Measurements from ENCODE around the gene IFT81. TPM values are rescaled to one million over a fixed set of nuclear protein-coding genes. Genes with fewer than 3 reads are reported as not detected.

The IFT81 gene
- polyA plus RNA-seq, 2 of the 4 experiments (the other 2 are of a cell fraction) = 40.7 to 73.4 TPM

DNA sequence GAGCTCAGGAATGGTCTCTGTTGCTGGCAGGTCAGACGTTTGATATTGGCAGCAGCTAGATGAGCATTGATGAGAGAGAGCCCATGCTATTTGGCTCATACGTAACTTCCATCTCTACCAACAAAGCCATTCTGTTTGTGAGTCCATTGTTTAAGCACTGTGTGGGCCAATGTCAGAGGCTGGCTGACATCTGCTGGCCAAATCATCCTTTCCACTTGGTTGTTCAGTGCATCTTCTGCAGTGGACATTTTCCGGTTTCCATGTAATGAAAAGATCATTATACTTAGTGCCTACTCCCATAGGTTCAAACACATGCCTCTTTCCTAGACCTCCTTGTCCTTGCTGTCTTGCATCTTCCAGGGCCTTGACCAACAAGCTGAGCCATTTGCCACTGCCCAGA is 59.2 kb downstream of the IFT81 start:
- WGBS (ENCODE audit: missing lambda C conversion rate) = 91% methylated on average over 3 of the region's 3 CpGs
- ATAC-seq = no peak; a peak in 1 of 6 replicates
- CTCF ChIA-PET = interaction anchor here (1.1 to 2.2 kb wide), 2 partner anchors 41 to 46 kb away, joined by 3 to 5 read pairs; no protein-coding TSS in a partner anchor

DNA sequence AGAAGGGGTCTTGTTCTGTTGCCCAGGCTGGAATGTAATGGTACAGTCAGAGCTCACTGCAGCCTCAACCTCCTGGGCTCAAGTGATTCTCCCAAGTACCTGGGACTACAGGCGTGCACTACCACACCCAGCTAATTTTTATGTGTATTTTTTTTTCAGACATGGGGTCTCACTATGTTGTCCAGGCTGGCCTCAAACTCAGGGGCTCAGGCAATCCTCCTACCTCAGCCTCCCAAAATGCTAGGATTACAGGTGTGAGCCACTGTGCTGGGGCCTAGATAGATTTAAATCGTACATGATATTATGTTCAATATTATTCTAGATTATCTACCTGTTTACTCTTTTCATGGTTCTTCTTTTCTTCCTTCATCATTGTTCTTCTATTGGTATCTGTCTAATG is 61.5 kb downstream of the IFT81 start:
- Histone ChIP-seq H3K4me3 (no peak overlapping the region), H3K9me3 (peaks cover 25% of the 10 kb centered on the region), H3K4me2 (no peak overlapping the region), H3K4me1 (peaks cover 4% of the 10 kb centered on the region; the same call in 2 of the 3 replicates), H3K27ac (no peak overlapping the region)
- ATAC-seq (no peak), DNase-seq (ENCODE audit: low read depth in 1 of 2, low spot score in 1 of 2) (no peak), FAIRE-seq (no peak)
- ChIA-PET POLR2A (no interaction called here), CTCF (interaction anchor here (0.7 to 1.1 kb wide), 3 partner anchors 20 to 245 kb away, joined by 3 to 4 read pairs (median 3); no protein-coding TSS in a partner anchor)
- TF ChIP-seq CBX2 (IDR thresholded peaks at IDR 0.05; ENCODE audit: borderline replicate concordance, low read depth) (no peak), MAZ (IDR thresholded peaks at IDR 0.05; ENCODE audit: borderline replicate concordance, low read depth, low read length) (no peak), NPAS2 (CRISPR knock-in tag; IDR thresholded peaks at IDR 0.05; ENCODE audit: borderline replicate concordance) (no peak), CEBPB (IDR thresholded peaks at IDR 0.05) (no peak), RCOR1 (IDR thresholded peaks at IDR 0.05; ENCODE audit: low read depth, low read length) (no peak), FOXS1 (CRISPR knock-in tag; IDR thresholded peaks at IDR 0.05) (no peak), BHLHE40 (IDR thresholded peaks at IDR 0.05; ENCODE audit: low read depth, low read length) (no peak), RFX5 (IDR thresholded peaks at IDR 0.05) (no peak), HEYL (CRISPR knock-in tag; IDR thresholded peaks at IDR 0.05) (no peak), MAFK (IDR thresholded peaks at IDR 0.05; ENCODE audit: partially characterized antibody) (no peak), ZC3H11A (IDR thresholded peaks at IDR 0.05) (no peak), ZSCAN20 (CRISPR knock-in tag; IDR thresholded peaks at IDR 0.05) (no peak)
- TF ChIP-seq, protein P1, sequence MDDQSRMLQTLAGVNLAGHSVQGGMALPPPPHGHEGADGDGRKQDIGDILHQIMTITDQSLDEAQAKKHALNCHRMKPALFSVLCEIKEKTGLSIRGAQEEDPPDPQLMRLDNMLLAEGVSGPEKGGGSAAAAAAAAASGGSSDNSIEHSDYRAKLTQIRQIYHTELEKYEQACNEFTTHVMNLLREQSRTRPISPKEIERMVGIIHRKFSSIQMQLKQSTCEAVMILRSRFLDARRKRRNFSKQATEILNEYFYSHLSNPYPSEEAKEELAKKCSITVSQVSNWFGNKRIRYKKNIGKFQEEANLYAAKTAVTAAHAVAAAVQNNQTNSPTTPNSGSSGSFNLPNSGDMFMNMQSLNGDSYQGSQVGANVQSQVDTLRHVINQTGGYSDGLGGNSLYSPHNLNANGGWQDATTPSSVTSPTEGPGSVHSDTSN (IDR thresholded peaks at IDR 0.05) = no peak
- WGBS (ENCODE audit: missing lambda C conversion rate) = 90% methylated on average over 2 of the region's 2 CpGs

More for the DNA sequence above, 59.2 kb downstream of the IFT81 start:
- H3K9me3 ChIP-seq = peaks cover 25% of the 10 kb centered on the region
- no peak for DNase-seq (ENCODE audit: low read depth in 1 of 2, low spot score in 1 of 2)
- H3K4me2 ChIP-seq = no peak overlapping the region
- no peak overlapping the region for H3K4me3 ChIP-seq
- no peak for TF ChIP-seq POLR2AphosphoS2 (conservative IDR thresholded peaks at IDR 0.05; ENCODE audit: low read length)
- no peak for TF ChIP-seq RCOR1 (IDR thresholded peaks at IDR 0.05; ENCODE audit: low read depth, low read length)
- TF ChIP-seq NR3C1 (IDR thresholded peaks at IDR 0.05) = no peak
- TF ChIP-seq, protein P2, sequence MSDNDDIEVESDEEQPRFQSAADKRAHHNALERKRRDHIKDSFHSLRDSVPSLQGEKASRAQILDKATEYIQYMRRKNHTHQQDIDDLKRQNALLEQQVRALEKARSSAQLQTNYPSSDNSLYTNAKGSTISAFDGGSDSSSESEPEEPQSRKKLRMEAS (IDR thresholded peaks at IDR 0.05) = no peak
- no peak for TF ChIP-seq HOXB13 (CRISPR knock-in tag; IDR thresholded peaks at IDR 0.05; ENCODE audit: low read depth)
- TF ChIP-seq JUNB (IDR thresholded peaks at IDR 0.05) = no peak
- TF ChIP-seq RARB (CRISPR knock-in tag; IDR thresholded peaks at IDR 0.05) = no peak
- no peak for TF ChIP-seq EP300 (IDR thresholded peaks at IDR 0.05)
- no peak for TF ChIP-seq NPAS2 (CRISPR knock-in tag; IDR thresholded peaks at IDR 0.05; ENCODE audit: borderline replicate concordance)
- no peak for TF ChIP-seq HOXA7 (CRISPR knock-in tag; IDR thresholded peaks at IDR 0.05)
- no peak for FAIRE-seq
- POLR2A ChIA-PET = no interaction called here
- H3K4me1 ChIP-seq = peaks cover 21% of the 10 kb centered on the region
- H3K27ac ChIP-seq = no peak overlapping the region

DNA sequence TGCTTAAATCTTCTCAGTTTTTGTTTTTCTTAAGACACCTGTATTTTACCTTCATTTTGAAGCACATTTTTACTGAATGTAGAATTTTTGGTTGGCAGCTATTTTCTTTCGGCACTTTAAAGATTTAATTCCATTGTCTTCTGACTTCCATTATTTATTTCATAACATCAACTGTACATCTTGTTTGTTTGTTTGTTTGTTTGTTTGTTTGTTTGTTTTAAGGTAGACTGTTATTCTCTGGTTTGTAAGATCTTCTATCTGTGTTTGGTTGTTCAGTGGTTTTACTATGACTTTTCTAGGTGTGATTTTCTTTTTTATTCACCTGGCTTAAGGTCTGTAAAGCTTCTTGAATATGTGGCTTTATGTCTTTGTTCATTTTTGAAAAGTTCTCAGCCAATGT is 61.9 kb downstream of the IFT81 start:
- CTCF ChIA-PET = interaction anchor here (0.8 kb wide), 1 partner anchor 38 kb away, joined by 3 read pairs; no protein-coding TSS in a partner anchor

More for the DNA sequence above, 61.9 kb downstream of the IFT81 start:
- ATAC-seq = no peak
- DNase-seq (ENCODE audit: low read depth in 1 of 2, low spot score in 1 of 2) = no peak
- Histone ChIP-seq H3K4me3 (no peak overlapping the region), H3K27ac (no peak overlapping the region), H3K4me1 (no peaks in the 10 kb centered on the region), H3K4me2 (no peak overlapping the region), H3K9me3 (peaks cover 25% of the 10 kb centered on the region)
- no peak for FAIRE-seq
- TF ChIP-seq, protein P3, sequence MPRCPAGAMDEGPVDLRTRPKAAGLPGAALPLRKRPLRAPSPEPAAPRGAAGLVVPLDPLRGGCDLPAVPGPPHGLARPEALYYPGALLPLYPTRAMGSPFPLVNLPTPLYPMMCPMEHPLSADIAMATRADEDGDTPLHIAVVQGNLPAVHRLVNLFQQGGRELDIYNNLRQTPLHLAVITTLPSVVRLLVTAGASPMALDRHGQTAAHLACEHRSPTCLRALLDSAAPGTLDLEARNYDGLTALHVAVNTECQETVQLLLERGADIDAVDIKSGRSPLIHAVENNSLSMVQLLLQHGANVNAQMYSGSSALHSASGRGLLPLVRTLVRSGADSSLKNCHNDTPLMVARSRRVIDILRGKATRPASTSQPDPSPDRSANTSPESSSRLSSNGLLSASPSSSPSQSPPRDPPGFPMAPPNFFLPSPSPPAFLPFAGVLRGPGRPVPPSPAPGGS (IDR thresholded peaks at IDR 0.05) = no peak
- TF ChIP-seq HEYL (CRISPR knock-in tag; IDR thresholded peaks at IDR 0.05) (no peak), ZC3H11A (IDR thresholded peaks at IDR 0.05) (no peak), KDM5A (IDR thresholded peaks at IDR 0.05) (no peak), PHF8 (IDR thresholded peaks at IDR 0.05; ENCODE audit: borderline replicate concordance, low read depth) (no peak), RFX5 (IDR thresholded peaks at IDR 0.05) (no peak), MAZ (IDR thresholded peaks at IDR 0.05; ENCODE audit: borderline replicate concordance, low read depth, low read length) (no peak), RAD21 (conservative IDR thresholded peaks at IDR 0.05 in 1 of 2, IDR thresholded peaks at IDR 0.05 in 1 of 2) (no peak), HDAC2 (IDR thresholded peaks at IDR 0.05) (no peak), MAFK (IDR thresholded peaks at IDR 0.05; ENCODE audit: partially characterized antibody) (no peak), ZSCAN20 (CRISPR knock-in tag; IDR thresholded peaks at IDR 0.05) (no peak), POLR2AphosphoS2 (conservative IDR thresholded peaks at IDR 0.05; ENCODE audit: low read length) (no peak), BHLHE40 (IDR thresholded peaks at IDR 0.05; ENCODE audit: low read depth, low read length) (no peak), FOSL2 (IDR thresholded peaks at IDR 0.05) (no peak), FOSL2 (CRISPR knock-in tag; IDR thresholded peaks at IDR 0.05) (no peak), HOXB13 (CRISPR knock-in tag; IDR thresholded peaks at IDR 0.05; ENCODE audit: low read depth) (no peak)
- TF ChIP-seq, protein P4, sequence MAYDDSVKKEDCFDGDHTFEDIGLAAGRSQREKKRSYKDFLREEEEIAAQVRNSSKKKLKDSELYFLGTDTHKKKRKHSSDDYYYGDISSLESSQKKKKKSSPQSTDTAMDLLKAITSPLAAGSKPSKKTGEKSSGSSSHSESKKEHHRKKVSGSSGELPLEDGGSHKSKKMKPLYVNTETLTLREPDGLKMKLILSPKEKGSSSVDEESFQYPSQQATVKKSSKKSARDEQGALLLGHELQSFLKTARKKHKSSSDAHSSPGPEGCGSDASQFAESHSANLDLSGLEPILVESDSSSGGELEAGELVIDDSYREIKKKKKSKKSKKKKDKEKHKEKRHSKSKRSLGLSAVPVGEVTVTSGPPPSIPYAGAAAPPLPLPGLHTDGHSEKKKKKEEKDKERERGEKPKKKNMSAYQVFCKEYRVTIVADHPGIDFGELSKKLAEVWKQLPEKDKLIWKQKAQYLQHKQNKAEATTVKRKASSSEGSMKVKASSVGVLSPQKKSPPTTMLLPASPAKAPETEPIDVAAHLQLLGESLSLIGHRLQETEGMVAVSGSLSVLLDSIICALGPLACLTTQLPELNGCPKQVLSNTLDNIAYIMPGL (CRISPR knock-in tag; IDR thresholded peaks at IDR 0.05; ENCODE audit: borderline replicate concordance) = no peak
- TF ChIP-seq, protein P5, sequence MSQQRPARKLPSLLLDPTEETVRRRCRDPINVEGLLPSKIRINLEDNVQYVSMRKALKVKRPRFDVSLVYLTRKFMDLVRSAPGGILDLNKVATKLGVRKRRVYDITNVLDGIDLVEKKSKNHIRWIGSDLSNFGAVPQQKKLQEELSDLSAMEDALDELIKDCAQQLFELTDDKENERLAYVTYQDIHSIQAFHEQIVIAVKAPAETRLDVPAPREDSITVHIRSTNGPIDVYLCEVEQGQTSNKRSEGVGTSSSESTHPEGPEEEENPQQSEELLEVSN (IDR thresholded peaks at IDR 0.05; ENCODE audit: borderline replicate concordance, low read depth) = no peak
- WGBS (ENCODE audit: missing lambda C conversion rate) = 95% methylated on average over 1 of the region's 1 CpG
- POLR2A ChIA-PET = no interaction called here
